Cardiac fibroblast (primary cell): Measurements from ENCODE around the gene CST6.

ENCODE experiments used
- DNase-seq, 2 donors: peaks; one replicate each; pipeline versions ENCODE4 v3.0.0 to v3.0.0-alpha.2; 2010; ENCODE audit warnings: low read depth in 2 of 2
- H3K4me3 ChIP-seq, 2 donors: replicated peaks in 1 of 2; 1 replicate in 1 of 2; 2 replicates in 1 of 2; pipeline ENCODE4 v1.5.1; 2011; ENCODE audit warnings: low read depth in 2 of 2, low read length in 2 of 2, mild to moderate bottlenecking in 2 of 2, moderate library complexity in 1 of 2
- TF ChIP-seq, protein P1 (sequence below): IDR thresholded peaks from one replicate; pipeline ENCODE4 v1.5.1; 2011; ENCODE audit warnings: low read depth, mild to moderate bottlenecking, low read length, inconsistent platforms

Gene CST6

DNA sequence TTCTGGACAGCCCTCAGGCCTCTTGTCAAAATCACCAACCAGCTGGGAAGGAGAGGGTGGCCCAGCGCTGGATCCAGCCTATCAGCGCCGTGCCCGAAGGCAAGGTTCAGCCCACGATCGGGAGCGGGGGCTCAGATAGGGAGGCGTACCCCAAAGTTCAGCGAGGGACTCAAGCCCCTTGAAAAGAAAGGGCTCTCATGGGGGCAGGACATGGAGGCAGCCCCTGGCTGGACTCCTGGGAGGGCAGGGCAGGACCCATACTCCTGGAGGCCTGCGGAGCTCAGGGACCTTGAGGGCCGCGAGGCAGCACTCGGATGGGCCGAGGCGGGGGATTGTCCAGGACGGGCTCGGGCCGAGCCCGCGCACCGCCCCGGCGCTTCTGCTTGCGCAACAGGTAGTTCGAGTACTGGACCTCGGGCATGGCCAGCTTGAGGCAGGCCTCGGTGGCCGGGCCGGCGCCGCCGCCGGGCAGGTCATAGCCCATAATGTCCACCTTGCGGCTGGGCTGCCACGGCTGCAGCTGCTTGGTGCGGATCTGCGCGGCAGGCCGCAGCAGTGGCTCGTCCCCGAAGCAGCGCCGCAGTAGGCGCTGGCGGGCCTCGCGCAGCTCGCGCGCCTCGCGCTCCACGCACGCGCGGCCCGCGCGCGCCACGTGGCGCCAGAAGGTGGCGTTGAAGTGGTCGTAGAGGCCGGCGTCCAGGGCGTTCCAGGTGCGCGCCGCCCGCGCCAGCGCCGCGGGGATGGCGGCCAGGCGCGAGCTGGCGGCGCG is 30.6 kb downstream of the CST6 start:
- DNase-seq = no peak
- H3K4me3 ChIP-seq = no peak overlapping the region
- TF ChIP-seq, protein P1, sequence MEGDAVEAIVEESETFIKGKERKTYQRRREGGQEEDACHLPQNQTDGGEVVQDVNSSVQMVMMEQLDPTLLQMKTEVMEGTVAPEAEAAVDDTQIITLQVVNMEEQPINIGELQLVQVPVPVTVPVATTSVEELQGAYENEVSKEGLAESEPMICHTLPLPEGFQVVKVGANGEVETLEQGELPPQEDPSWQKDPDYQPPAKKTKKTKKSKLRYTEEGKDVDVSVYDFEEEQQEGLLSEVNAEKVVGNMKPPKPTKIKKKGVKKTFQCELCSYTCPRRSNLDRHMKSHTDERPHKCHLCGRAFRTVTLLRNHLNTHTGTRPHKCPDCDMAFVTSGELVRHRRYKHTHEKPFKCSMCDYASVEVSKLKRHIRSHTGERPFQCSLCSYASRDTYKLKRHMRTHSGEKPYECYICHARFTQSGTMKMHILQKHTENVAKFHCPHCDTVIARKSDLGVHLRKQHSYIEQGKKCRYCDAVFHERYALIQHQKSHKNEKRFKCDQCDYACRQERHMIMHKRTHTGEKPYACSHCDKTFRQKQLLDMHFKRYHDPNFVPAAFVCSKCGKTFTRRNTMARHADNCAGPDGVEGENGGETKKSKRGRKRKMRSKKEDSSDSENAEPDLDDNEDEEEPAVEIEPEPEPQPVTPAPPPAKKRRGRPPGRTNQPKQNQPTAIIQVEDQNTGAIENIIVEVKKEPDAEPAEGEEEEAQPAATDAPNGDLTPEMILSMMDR = no peak

DNA sequence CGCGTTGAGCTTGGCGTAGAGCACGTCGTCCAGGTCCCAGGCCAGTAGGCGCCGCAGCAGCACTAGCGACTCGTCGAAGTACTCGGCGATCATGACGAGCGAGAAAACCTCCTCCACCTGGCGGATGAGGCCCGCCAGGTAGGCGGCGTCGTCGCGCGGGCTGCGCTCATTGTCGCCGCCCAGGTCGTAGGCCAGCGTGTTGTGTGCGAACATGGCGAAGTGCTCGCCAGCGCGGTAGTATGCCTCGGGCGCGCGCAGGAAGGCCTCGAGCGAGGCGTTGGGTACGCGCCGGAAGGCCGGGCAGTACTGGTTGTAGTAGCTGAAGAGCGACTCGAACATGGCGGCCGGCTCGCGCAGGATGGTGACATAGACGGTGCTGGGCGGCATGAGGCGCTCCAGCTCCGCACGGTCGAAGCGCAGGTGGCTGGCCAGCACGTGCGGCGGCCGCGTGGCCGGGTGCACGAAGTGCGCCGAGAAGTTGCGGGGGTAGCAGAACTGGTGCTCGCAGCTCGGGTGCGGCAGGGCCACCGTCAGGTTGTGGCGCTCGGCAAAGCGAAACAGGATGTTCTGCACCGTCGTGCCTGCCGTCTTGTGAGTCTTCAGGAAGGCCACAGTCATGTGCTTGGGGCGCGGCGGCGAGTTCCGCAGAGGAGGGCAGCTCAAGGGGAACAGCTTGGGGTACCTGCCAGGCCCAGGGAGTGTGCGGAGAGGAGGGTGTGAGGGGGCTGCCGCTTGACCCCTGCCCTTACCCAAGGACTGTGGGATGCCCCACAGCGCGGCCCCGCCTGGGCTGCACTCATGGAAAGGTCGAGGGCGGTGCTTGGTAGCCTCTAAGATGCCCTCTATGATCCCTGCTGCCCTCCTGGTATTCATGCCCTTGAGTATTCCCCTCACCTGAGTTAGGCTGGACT is 31.4 kb downstream of the CST6 start:
- DNase-seq = no peak
- no peak overlapping the region for H3K4me3 ChIP-seq
- TF ChIP-seq, protein P1 = no peak

DNA sequence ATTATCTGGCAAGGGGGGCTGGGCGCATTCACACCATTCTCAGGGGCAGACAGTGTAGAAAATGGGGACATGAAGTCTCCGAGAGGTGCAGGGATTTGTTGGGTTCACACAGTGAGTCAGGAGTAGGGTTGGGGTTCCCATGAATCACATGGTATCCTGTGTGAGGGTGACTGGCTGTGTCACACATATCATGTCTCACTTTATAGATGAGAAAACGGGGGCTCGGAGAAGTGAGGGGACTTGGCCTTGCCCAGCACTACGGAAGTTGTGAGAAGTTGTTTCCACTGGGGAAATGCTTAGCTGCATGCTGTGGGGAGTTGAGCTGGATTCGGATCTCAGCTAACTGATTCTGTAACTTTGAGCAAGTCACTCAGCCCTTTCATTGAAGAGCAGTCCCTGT is 32.9 kb downstream of the CST6 start:
- H3K4me3 ChIP-seq = no peak overlapping the region
- DNase-seq = no peak

DNA sequence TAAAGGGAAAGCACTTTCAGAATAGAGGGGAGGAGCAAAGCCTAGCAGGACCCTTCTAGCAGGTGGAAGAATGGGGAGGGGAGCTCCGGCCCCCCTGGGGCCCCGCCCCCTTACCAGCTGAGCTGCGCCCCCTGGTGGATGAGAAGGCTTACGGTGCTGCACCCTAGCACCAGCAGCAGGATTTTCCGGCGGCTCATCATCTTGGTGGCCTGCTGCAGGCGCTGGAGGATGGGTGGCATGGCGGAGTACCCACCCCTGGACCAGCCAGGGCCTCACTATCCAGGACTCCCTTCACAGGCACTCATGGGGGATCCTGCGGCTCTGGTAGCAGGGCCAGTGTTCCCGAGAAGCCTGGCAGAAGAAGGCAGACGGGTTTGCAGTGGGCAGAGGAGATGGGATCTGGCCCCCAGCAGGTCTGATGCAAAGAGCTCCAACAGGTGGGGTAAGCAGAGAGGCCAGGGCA is 33.4 kb downstream of the CST6 start:
- TF ChIP-seq, protein P1 = peak; percentile 91

More for the DNA sequence above, 32.9 kb downstream of the CST6 start:
- TF ChIP-seq, protein P1 = no peak

DNA sequence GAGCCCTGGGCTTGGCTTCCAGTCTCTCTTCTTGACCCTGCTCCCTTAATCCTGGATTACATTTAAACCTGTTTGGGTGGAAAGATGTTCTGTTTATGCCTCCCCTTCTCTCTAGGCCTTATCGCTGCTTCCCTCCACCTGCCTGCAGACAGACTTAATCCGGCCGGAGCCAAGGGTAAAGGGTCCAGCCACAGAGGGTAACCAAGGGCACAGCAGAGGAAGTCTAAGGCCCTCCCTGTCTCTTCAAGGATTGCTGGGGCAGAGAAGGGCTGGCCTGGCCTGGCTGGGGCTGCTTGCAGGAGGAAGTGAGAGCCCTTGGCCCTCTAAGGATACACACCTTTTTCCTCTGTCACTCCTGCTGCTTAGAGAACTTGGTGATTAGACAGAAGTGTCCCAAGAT is 35.1 kb downstream of the CST6 start:
- H3K4me3 ChIP-seq = no peak overlapping the region
- no peak for DNase-seq
- TF ChIP-seq, protein P1 = no peak

More for the DNA sequence above, 33.4 kb downstream of the CST6 start:
- peak; percentile 80 to 83 for DNase-seq
- no peak overlapping the region for H3K4me3 ChIP-seq

DNA sequence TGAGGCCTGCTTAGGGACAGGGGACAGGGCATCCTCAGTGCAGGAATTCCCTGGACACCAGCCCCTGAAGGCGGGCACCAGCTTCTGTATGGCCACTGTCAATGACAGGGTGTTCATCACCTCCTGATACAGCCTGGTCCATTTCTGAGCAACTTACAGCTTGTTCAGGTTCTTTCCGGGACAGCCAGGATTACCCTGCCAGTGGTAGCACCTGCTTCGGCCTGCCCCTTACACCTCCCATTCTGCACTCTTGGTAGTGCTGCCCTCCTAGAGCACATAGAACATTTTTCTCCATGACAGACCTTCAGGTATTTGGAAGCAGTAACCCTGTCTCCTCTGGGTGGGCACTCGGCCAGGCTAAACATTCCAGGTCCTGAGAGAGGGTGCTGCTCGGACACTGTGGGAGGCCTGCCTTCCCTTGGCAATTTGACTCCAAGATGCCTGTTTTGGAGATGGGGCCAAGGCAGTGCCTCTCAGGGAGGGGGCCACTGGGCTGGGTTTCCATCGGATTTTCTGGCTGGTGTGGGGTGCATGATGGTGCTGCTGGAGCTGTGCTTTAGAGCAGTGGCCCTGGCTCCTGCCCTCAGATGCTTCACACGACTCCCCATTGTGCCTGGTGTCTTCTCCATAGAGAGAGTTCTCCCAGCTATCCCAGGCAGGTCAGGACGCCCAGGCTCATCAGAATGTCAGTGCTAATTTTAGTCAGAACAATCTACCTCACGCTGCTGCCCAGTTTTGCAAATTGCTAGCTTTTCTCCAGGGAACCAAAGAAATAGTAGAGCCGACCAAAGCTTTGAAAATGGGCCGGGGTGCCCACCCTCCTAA is 35.9 kb downstream of the CST6 start:
- no peak for DNase-seq
- TF ChIP-seq, protein P1 = no peak
- H3K4me3 ChIP-seq = no peak overlapping the region
